ENCODE measurements around the gene LRRC23.

GRCh38 chr12:6860942-6861341 is 43.7 kb upstream of the LRRC23 start:
- TF ChIP-seq POLR2A (IDR thresholded peaks at IDR 0.05; ENCODE audit: extremely low read depth, insufficient read length) (no peak), CTCF (IDR thresholded peaks at IDR 0.05; ENCODE audit: low read depth, low read length) (no peak)
